Activated T-cell treated with anti-CD3 and anti-CD28 coated beads for 1 hour (primary cell): Measurements from ENCODE around the gene HSPG2.
"Not testable (repeated sequence)": the region's sequence is repeated elsewhere in the genome, so short reads cannot be mapped to it uniquely, and the experiment has no call there.

ENCODE experiments used
- DNase-seq: peaks from one replicate; pipeline ENCODE4 v3.0.0-alpha.2; 2020; ENCODE audit warnings: low read depth

Gene HSPG2

DNA sequence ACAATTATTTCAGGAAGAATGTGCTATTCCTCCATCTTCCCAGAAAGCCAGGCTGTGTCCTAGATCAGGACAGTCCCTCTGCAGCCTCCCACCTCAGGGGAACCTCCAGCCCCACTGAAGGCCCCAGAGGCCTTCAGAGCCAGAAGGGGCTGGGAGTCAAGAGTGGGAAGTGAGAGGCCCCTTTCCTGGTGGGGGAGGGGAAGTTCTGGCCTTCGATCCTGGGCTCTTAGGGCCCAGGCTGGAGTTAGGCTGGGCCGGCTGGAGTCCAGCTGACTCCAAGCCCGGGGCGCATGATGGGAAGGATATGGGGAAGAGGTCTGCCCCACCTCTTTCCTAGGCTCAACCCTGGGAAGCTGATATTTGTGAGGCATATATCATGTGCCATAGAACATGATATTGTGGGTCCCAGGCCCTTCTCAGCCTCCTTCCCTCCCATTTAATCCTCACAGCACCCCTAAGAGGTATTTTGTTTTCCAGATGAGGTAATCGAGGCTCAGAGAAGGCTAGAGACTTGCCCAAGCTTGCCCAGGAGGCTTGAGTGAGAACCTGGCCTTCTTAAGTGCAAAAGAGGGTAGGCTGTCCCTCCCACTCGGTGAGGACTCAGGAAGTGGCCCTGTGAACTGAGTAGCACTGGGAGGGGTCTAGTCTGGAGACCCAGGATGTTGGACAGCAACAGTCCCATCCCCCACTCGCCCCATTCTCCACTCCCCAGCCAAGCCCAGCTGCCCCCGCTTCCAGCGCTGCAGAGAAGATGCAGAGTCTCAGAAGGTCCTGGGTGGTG is 18.6 kb upstream of the HSPG2 start:
- DNase-seq, result no peak

DNA sequence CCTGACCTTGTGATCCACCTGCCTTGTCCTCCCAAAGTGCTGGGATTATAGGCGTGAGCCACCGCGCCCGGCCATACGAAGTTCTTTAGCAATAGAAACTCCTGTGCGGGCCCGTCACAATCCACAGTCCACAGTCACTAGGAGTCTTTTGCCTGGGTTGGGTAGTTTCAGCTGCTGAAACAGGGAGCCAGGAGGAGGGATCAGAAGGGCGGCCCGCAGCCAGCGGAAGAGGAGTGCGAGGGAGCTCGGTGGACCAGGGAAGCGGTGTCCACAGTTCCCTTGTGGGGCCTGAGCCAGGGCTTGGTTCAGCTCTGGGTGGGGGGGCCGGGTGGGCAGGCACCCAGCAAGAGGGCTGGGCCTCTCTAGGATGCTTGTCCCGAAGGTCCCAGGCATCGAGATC is 17.9 kb upstream of the HSPG2 start:
- DNase-seq, result no peak

DNA sequence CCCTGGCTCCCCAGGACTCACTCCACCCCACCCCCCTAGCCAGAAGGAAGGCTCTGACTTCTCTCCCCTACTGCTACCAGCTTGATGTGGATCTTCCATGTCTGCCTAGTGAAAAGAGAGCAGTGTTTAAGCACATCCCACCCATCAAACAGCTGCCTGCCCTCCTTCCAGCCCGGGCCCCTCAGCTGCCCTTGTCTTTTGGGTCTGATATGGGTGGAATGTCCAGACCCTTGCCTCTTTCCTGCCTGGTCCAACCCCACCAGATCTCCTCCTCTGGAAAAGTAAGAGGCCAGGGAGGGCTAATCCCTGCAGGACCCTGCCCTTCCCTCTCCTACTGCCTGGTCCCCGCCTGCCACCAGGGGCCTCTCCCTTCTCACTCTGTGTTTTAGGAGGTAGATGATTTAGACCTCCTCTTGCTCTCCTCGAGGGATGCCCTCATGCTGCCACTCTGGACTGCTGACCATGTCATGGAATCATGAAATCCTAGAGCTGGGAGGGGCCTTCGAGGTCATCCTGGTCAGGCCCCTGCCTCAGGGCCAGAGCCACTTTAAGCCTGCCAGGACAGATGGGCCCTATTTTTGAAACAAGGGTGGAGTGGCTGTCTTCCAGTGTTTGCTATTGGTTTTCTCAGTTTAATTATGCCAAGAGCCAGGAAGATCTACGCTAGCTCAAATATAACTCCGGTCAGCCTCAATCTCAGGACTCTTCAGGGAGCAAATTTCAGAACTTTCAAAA is 15.8 kb upstream of the HSPG2 start:
- no peak for DNase-seq

DNA sequence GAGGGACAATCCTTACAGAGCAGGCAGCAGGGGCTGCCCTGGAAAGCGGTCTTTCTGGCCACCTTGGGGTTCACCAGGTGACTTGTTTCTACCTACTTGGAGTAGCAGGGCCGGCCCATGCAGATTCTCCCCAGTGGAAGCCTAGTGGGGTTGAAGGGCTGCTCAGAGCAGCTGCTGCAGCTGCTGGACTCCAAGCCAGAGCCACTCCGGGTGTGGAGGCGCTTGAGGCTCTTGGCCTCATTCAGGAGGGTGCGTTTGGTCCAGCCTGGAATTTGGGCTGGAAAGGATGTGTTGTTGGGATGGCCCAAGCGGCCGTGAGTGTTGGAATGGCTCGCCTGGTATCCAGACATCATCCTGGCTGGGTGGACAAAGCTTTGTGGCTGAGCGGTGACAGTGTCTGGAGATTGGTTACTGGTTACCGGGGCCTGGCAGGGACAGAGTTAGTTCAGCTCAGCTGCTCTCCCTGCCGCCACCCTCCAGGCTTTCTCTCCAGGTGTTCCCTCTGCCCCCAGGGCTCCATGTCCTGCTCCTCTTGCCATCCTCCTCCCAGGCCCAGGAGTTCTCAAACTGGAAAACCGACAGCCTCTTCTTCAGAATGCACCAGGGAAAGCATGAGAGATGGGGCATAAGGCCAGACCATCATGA is 14.2 kb upstream of the HSPG2 start:
- DNase-seq, result no peak

DNA sequence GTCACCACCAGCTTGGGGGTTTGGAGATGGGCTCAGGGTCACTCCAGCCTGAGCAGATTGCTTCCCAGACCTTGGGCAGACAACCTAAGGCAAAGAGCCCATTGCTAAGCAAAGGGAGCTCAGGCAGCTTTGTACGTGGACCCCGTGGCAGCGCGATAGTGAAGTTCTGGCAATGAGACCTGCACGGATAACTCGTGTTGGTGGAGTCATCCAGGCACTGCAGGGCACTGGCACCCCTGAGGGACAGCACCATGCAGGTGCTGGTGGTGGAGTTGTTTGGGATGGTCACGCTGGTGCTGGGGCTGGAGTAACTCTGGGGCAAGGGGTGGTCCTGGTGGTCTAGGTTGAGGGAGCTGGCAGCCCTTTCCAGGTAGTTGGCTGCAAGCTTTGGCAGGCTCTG is 13.6 kb upstream of the HSPG2 start:
- DNase-seq, result no peak

DNA sequence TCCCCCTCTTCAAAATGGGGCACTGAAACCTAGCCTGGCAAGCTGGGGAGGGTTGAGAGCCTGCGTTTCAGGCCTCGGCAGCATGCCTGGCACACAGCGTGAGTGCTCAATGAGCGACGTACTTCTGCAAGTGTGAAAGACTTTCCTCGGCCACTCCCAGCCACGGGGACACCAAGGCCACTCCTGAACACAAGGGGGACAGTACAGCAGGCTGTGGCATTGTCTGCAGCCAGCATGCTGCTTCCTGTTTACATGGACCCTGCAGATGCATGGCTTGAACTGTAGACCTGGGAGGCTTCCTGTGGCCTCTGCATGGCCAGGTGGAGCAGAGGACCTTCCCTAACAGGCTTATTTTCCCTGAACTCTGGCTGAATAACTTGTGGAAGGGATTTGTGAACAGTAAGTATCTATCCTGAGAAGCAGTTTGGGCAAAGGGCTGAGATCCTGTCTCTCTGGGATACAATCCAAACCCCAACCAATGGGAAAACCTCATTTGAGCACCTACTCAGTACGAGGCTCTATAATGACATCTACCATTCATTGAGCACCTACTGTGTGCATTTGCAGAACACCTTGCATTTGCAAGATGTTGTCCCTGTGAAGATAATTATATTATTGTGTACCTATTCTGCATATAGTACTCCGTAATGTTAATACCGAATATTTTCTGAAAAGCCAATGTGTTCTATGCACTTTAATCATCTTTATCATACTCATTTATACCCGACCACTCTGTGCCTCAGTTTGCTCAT is 9.9 kb upstream of the HSPG2 start:
- no peak for DNase-seq

DNA sequence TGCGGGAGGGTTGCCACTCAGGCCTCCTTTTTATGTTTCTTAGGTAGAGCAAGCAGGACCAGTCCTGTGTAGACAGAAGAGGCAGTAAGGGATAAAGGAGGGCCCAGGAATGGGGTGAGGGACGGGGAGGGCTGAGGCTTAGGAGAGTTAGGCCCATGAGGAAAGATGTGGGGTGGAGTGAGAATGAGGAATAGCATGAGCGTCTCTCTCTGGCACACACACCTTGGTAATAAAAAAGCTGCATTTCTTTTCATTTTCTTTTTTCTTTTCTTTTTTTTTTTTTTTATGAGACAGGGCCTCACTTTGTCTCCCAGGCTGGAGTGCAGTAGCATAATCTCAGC is 7.6 kb upstream of the HSPG2 start:
- DNase-seq, result no peak

DNA sequence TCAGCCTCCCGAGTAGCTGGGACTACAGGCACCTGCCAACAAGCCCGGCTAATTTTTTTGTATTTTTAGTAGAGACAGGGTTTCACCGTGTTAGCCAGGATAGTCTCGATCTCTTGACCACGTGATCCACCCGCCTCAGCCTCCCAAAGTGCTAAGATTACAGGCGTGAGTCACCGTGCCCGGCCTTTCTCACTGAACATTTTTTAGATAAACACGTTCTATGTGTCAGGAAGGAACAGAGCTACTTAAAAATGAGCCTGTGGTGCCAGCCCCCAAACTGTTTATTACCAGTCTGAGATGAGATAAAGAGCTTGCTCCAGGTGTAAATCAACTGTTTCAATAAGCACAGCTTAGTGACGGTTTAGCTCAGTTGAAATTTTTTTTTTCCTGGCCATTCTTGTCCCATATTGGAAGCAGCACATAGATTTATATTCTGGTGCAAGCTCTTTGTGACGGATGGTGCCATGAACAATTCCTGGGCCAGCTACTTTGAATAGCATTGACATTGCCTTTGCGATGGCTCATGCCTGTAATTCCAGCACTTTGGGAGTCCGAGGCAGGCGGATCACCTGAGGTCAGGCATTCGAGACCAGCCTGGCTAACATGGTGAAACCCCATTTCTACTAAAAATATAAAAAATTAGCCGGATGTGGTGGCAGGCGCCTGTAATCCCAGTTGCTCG is 6.0 kb upstream of the HSPG2 start:
- DNase-seq, result not testable (repeated sequence)

DNA sequence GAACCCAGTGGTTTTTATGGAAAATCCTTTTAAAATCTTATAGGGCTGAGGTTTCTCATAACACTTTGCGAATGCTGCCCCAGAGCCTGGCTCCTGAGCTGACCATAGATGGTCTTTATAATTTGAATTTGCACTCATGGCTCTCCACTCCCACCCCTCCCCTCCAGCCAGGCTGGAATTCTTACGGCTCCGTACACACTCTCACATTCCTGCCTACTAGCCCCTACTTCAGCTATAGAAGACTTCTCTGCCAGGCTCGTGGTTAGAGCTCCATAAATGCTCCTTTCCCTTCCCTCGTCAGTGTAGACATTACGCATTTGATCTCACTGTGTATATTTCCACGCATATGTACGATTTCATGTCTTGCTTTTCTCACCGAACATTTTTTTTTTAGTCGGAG is 5.4 kb upstream of the HSPG2 start:
- no peak for DNase-seq

DNA sequence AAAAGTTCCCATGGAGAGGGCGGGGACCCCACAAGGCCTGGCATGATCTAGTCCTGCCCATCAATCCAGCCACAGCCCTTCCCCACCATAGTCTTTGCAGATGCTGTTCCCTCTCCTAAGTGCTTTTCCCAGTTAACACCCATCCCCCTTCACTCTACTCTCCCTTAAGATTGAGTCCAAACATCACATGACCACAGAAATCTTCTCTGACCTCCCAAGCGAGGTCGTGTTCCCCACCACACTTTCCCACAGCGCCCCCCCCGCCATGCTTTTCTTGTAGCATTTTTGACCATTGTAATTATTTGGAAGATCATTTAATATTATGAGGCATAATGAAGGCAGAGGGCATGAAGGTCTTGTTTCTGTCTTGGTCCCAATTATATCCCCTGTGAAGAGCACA is 4.3 kb upstream of the HSPG2 start:
- DNase-seq, result no peak

DNA sequence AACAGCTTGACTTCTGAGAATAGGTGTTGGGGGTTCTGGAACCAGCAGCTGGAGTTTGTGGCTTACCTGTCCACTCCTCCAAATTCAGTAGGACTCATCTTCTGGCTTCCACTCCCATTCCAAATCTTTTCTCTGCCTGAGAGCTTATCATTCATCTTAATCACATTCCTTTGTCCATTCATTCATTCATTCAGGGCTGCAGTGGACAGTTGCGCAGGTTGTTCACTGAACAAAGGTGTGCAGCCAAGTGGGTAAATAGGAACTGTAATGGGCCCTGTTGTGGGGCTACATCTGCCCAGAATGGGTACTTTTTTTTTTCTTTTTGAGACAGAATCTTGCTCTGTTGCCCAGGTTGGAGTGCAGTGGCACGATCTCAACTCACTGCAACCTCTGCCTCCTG is 3.4 kb upstream of the HSPG2 start:
- no peak for DNase-seq

DNA sequence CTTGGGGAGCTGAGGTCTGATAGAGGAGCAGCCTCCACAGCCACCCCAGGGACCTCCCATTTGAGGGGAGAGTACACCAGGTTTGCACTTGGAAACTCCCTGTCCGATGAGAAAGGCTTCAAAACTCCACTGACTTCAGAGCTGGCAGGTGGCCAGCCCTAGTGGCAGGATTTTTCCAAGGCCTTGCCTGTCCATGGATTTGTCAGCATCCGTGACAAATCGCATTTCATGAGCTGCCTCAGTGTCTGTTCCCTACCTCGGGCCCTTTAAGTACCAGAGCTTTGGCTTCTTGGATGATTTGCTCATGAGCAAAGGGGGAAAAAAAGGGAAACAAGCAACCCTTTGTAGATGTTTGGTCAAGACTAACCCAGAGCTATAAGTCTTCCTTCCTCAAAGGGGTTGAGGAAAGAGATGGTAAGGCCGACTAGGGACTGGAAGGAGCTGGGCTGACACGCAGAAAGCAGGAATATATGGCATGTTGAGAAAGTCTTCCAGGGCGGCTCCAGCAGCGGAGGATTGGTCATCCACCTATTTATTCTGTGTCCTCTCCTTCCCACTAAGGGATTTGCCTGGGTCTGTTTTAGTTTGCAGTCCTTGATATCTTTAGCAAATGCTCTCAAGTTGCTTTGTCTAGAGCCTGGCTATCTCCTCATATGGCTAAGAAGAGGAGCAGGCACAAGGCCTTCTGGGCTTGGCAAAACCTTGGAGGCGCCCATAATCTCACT is 2.7 kb upstream of the HSPG2 start:
- DNase-seq, result no peak

DNA sequence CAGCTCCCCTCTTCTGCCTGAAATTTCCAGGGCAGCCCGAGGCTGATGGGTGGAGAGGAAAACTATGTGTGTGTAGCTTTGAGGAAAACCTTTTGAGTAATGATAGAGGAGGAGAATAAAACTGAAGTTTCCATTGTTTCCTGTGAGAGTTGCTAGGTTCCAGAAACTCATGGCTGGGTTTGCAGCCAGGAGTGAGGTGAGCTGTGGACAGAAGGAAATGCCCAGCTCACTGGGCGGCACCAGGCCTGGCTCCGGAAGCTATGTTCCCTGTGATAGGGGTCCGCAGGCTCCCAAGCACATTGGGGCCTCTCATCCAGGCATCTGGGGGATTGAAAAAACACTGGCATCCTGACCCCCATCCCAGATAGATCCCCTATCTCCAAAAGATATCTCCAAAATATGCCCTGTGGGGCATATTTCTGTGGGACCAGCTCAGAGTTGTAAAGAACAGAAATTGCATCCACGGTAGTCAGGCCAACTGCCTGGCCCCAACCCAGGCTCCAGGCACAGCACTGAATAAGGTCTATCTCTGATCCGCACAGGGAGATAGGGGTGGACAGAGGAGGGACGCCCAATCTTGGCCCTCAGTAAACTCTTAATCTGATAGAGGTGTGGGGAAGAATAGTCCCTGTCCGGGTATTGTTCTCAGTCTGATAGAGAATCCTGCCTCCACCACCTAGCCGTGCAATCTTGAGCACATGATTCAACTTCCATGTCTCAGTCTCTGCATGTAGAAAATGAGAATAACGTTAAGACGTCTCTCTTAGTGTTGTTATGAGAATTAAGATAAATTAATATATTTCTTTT is 1.8 kb upstream of the HSPG2 start:
- DNase-seq, result no peak

DNA sequence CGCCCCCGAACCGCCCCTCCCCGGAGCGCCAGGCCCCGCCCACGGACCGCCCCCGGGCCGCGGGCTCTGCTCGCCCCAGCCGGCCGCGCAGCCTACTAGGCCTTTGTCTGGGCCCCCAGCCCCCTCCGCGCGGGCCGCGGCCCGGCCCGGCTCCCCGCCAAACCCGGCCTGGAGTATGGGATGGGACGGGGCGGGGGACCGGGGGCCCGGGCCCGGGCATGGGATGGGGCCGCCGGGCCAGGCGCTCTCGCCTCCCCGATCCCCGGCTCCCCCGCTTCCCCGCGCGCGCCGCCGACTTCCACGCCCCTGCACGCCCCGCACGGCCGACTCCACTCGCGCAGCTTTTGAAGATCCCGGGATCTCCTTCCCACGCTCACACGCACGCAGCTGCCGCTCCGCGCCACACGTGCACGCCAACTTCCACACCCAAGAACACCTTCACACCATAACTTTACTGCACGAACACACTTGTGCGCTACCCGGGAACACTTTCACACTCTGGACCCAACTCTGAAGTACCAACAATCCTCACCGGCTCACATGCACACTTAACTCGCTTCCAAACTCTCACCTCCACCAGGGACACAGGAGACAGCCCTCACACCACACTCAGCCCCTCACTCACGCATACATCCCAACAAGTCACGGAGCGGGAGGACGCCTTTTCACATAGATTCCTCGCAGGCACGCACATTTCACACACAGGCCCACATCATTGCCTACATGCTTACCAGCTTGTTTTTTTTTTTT is 437 bp upstream of the HSPG2 start:
- DNase-seq, result peak; percentile 58

DNA sequence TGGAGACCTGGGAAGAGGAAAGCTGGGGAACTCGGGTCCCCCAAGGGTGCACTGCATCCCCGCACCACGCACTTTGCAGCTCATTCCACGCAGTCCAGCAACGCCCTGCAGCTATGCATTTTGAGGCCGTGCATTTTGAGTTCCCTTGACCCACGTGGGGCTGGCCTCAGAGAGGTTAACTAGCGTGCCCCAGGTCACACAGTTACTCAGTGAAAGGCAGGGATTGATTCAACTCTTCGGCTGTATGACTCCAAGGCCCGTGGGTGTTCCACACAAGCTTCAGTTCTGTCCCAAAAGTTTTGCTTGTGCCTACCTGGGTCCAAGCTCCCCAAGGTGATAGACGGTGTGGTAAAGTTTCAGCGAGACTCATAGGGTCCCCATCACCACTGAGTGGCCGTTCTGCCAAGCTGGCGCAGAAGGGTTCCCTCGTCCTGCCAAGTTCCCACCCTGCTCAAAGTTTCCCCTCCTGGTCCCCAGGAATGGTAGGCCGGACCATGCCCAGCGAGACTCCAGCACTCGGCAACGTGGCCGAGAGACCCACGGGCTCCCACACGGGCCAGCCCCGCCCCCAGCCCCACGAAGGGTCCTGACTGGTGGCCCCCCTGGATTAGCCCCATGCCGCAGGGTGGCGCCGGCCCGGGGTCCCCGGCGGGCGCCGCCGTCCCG is 611 bp downstream of the HSPG2 start:
- no peak for DNase-seq

DNA sequence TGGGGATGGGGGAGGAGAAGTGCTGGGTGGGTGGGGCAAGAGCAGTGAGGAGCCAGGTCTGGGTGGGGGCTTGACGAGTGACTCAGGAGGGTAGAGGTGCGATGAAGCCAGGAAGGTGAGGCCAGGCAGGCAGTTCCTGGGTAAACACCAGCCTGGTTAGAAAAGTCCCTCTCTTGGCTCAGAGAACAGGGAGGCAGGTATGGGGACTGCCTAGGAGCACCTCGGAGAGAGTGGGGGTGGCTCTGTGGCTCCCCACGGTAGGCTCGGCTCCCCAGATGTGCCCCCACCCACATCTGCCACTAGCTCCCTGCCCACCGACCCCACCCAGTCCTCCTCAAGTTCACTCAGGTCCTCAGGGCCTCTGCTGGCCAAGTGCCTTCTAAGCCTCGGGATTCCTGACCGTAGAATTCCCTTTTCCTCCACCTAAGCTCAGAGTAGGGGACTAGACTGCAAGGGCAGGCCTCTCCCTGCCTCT is 1.2 kb downstream of the HSPG2 start:
- no peak for DNase-seq

DNA sequence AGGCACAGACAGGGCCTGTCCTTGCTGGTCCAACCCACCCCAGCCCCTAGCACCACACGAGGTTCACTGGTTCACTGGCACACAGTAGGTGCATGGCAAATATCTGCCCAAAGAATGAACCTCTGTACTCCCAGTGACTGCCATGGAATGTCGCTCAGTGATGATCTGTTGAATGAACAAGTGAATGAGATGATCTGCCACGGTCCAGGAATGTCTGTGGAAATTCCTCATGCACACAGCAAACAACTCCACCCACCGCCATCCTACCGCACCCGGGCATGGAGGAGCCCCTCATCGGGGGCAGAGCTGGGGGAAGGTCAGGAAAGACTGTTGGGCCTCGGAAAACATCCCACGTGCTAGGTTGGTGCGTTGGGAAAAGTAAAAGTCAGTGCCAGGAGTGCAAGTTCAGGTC is 1.7 kb downstream of the HSPG2 start:
- no peak for DNase-seq

DNA sequence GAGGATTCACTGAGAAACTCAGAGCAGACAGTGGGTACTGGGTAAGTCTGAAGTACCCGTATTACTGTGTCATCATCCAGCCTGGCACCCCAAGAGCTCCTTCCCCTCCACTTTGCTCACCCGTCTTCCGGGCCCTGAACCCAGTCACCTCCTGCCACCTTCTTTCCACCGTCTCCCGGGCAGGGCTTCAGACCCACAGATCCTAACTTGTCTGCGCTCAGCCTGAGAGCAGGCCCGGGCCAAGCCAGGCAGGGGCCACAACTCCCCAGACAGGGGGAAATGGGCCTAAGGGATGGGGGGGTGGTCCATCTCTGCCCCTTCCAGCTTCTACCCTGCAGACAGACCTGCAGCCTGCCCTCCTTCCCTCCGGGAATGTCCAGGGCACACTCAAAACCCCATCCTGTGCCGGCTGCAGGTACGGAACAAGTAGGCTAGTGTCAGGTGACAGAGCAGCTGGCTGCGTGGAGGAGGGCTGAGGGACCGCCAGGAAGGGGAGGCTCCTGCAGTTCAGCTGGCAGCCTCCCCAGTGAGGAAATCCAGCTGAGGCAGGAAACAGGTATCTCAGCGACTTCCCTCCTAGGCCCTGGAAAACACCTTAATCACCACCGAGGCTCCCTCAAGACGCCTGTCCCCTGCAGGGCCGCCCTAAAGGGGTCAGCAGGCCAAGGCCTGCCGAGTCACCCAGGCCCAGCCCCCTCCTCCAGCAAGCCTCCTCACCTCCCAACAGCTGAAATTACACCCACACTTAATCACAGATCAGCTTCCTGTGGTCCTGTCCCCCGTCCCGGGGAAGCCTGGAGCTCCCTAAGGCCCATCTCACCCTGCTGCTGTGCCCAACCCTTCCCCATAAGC is 3.5 kb downstream of the HSPG2 start:
- no peak for DNase-seq
